Measurements from ENCODE around the gene CASK.

- TF ChIP-seq CTCF (IDR thresholded peaks at IDR 0.05) (no peak), POLR2A (IDR thresholded peaks at IDR 0.05) (no peak), POLR2AphosphoS5 (IDR thresholded peaks at IDR 0.05) (no peak)
Measured at GRCh38 chrX:41666251-41666650, 257.1 kb downstream of the CASK start.

All from prostate gland (tissue), 2 donors.